Upper lobe of left lung (tissue), 4 donors: ENCODE results near the gene POU2F2.

ENCODE experiments used
- CTCF ChIP-seq, 6 experiments: fragments of 450-650 bp in 4 of 6; fragments of 200-600 bp in 2 of 6; sonication (generic) in 2 of 6; IDR thresholded peaks; one replicate each; pipeline ENCODE4 v1.5.1; 2016 to 2019; ENCODE audit warnings: antibody characterized with exemption in 6 of 6
- EP300 ChIP-seq, 4 donors: sonication (generic); formaldehyde crosslinking; IDR thresholded peaks; one replicate each; pipeline ENCODE4 v1.5.1; 2017; ENCODE audit warnings: antibody characterized with exemption in 4 of 4, control low read depth in 2 of 4

- TF ChIP-seq CTCF (IDR thresholded peaks at IDR 0.05) = no peak
- no peak for TF ChIP-seq EP300 (IDR thresholded peaks at IDR 0.05)
Observed at GRCh38 chr19:42040031-42040430, 92.2 kb downstream of the POU2F2 start.
